ENCODE results near the gene AKR1C3.

DNA sequence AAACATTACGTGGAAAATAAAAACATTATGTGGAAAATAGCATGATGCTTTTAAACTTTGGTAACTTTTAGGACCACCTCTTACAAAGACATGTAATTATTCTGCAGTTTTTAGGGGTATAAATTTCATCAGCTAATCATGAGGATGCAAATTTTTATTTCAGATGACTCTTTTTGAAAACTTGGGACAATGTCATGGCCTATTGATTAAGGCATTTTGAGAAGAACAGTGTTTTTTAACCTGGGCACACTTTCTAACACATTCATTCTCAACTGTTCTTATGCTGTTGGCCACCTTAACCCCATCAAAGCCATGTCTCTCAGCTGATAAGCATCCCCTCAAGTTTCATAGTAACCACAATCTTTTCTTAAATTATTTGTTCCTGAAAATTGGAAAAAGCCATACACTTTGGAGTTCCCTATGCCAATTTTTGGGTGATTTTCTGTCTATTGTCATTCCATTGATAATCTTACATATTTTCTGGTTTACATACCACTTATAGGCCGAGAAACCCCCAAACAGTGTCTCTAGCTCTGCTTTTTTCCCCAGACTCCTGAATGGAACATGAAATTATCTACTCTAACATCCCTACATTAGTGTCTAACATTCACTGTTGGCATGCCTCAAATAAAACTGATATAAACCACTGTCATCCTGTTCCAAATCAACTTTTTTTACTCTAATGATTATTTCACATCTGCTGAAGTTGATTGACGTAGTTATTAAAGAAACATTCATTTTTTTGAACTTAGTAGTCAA, 14.6 kb downstream of the AKR1C3 start:
- TF ChIP-seq POLR2A (IDR thresholded peaks at IDR 0.05), result no peak
- TF ChIP-seq, protein P1, sequence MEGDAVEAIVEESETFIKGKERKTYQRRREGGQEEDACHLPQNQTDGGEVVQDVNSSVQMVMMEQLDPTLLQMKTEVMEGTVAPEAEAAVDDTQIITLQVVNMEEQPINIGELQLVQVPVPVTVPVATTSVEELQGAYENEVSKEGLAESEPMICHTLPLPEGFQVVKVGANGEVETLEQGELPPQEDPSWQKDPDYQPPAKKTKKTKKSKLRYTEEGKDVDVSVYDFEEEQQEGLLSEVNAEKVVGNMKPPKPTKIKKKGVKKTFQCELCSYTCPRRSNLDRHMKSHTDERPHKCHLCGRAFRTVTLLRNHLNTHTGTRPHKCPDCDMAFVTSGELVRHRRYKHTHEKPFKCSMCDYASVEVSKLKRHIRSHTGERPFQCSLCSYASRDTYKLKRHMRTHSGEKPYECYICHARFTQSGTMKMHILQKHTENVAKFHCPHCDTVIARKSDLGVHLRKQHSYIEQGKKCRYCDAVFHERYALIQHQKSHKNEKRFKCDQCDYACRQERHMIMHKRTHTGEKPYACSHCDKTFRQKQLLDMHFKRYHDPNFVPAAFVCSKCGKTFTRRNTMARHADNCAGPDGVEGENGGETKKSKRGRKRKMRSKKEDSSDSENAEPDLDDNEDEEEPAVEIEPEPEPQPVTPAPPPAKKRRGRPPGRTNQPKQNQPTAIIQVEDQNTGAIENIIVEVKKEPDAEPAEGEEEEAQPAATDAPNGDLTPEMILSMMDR (IDR thresholded peaks at IDR 0.05), result no peak
